NCI-H1417 (cell line): Measurements from ENCODE around the gene CBFA2T2.
A peak's percentile ranks its signal among the peaks of the same experiment; 100 is the strongest.
"Not testable (repeated sequence)": the region's sequence is repeated elsewhere in the genome, so short reads cannot be mapped to it uniquely, and the experiment has no call there.

Experiments
- DNase-seq, 3 experiments: peaks; one replicate each; lab custom pipeline; 2025; lab: John Stamatoyannopoulos, UW

CBFA2T2 gene

GRCh38 chr20:33549229-33549999 is 59.5 kb downstream of the CBFA2T2 start:
- no peak for DNase-seq

- DNase-seq: no peak
These were observed 61.9 kb downstream of the CBFA2T2 start for GRCh38 chr20:33551778-33552177.

- no peak for DNase-seq
These were observed 62.6 kb downstream of the CBFA2T2 start for GRCh38 chr20:33552519-33552918.

GRCh38 chr20:33553516-33553915 is 63.6 kb downstream of the CBFA2T2 start:
- DNase-seq: no peak

- peak; percentile 50 to 95 (median 84) for DNase-seq
These were observed 65.1 kb downstream of the CBFA2T2 start for GRCh38 chr20:33554914-33555420.

GRCh38 chr20:33555755-33556154 is 65.9 kb downstream of the CBFA2T2 start:
- no peak for DNase-seq

- no peak for DNase-seq
These were observed 66.3 kb downstream of the CBFA2T2 start for GRCh38 chr20:33556246-33556645.

- no peak for DNase-seq
These were observed 68.7 kb downstream of the CBFA2T2 start for GRCh38 chr20:33558348-33559144.

- DNase-seq: no peak
These were observed 69.3 kb downstream of the CBFA2T2 start for GRCh38 chr20:33559212-33559611.

GRCh38 chr20:33560026-33560425 is 70.1 kb downstream of the CBFA2T2 start:
- DNase-seq: peak in 1 of 3 experiments; percentile 42

- DNase-seq: not testable (repeated sequence)
These were observed 71.2 kb downstream of the CBFA2T2 start for GRCh38 chr20:33561053-33561452.

GRCh38 chr20:33561692-33562601 is 72.1 kb downstream of the CBFA2T2 start:
- peak; percentile 74 to 98 (median 89) for DNase-seq

- DNase-seq: no peak
These were observed 73.9 kb downstream of the CBFA2T2 start for GRCh38 chr20:33563788-33564187.

GRCh38 chr20:33566781-33567603 is 77.1 kb downstream of the CBFA2T2 start:
- peak; percentile 37 to 60 (median 41) for DNase-seq

GRCh38 chr20:33567949-33568348 is 78.1 kb downstream of the CBFA2T2 start:
- DNase-seq: peak in 1 of 3 experiments; percentile 40

GRCh38 chr20:33568378-33568777 is 78.5 kb downstream of the CBFA2T2 start:
- peak; percentile 92 to 99 (median 94) for DNase-seq

- DNase-seq: peak in 2 of 3 experiments; percentile 31 to 71
These were observed 79.2 kb downstream of the CBFA2T2 start for GRCh38 chr20:33568868-33569801.

GRCh38 chr20:33569802-33570391 is 80.0 kb downstream of the CBFA2T2 start:
- DNase-seq: peak in 2 of 3 experiments; percentile 26 to 32

GRCh38 chr20:33570743-33571142 is 80.8 kb downstream of the CBFA2T2 start:
- DNase-seq: peak in 2 of 3 experiments; percentile 27 to 33
